CD14-positive monocyte (primary cell): ENCODE data around the gene CHST11. TPM values are rescaled to one million over a fixed set of nuclear protein-coding genes. Genes with fewer than 3 reads are reported as not detected.

Source experiments
- DNase-seq, 3 donors: peaks; one replicate each; pipeline ENCODE4 v3.0.0-alpha.2; 2011 to 2022
- H2AFZ ChIP-seq: 2 replicates; pipeline ENCODE4 v1.6.0; 2012; ENCODE audit warnings: mild to moderate bottlenecking, low read depth, low read length, inconsistent platforms; ENCODE audit not compliant: insufficient read depth, poor library complexity, severe bottlenecking
- H3K27ac ChIP-seq, 2 donors: 1 replicate in 1 of 2; 2 replicates in 1 of 2; pipeline ENCODE4 v1.5.1; 2012 to 2013; ENCODE audit warnings: low read length in 2 of 2, control low read depth in 1 of 2, inconsistent platforms in 1 of 2, low read depth in 1 of 2, mild to moderate bottlenecking in 1 of 2
- H3K27me3 ChIP-seq, 2 donors: one replicate each; pipeline versions ENCODE4 v1.6.0 to v1.6.1; 2011 to 2013; ENCODE audit warnings: low read length in 2 of 2; ENCODE audit not compliant: control insufficient read depth in 2 of 2, insufficient read depth in 2 of 2
- H3K36me3 ChIP-seq, 2 donors: replicated peaks in 1 of 2; 1 replicate in 1 of 2; 2 replicates in 1 of 2; pipeline versions ENCODE4 v1.5.1 to v1.6.1; 2012 to 2013; ENCODE audit warnings: low read length in 2 of 2, control low read depth in 1 of 2, inconsistent platforms in 1 of 2, mild to moderate bottlenecking in 1 of 2; ENCODE audit not compliant: insufficient read depth in 2 of 2, control insufficient read depth in 1 of 2
- H3K4me1 ChIP-seq, 2 donors: 1 replicate in 1 of 2; 2 replicates in 1 of 2; pipeline versions ENCODE4 v1.5.1 to v1.6.1; 2012 to 2013; ENCODE audit warnings: low read length in 2 of 2, control low read depth in 1 of 2, inconsistent platforms in 1 of 2, mild to moderate bottlenecking in 1 of 2, moderate library complexity in 1 of 2; ENCODE audit not compliant: insufficient read depth in 2 of 2, control insufficient read depth in 1 of 2
- H3K4me2 ChIP-seq: replicated peaks from 2 replicates; pipeline ENCODE3; 2012; ENCODE audit warnings: low read length, moderate library complexity, mild to moderate bottlenecking; ENCODE audit not compliant: poor library complexity, severe bottlenecking; ENCODE audit errors: extremely low read depth
- H3K4me3 ChIP-seq, 3 experiments: fragments of 200-600 bp in 1 of 3; sonication (generic) in 1 of 3; replicated peaks in 1 of 3; 1 replicate in 2 of 3; 2 replicates in 1 of 3; pipeline ENCODE4 v1.5.1; 2011 to 2013; ENCODE audit warnings: low read length in 3 of 3, mild to moderate bottlenecking in 3 of 3, control low read depth in 2 of 3, low read depth in 2 of 3, inconsistent platforms in 1 of 3, moderate library complexity in 1 of 3
- H3K79me2 ChIP-seq: 2 replicates; pipeline ENCODE4 v1.6.0; 2012; ENCODE audit warnings: mild to moderate bottlenecking, control low read depth, inconsistent platforms, low read length, moderate library complexity; ENCODE audit not compliant: insufficient read depth
- H3K9ac ChIP-seq: 2 replicates; pipeline ENCODE4 v1.6.0; 2017; ENCODE audit warnings: low read length, mild to moderate bottlenecking; ENCODE audit not compliant: insufficient read depth, poor library complexity, severe bottlenecking
- H3K9me3 ChIP-seq, 2 donors: replicated peaks in 1 of 2; 1 replicate in 1 of 2; 2 replicates in 1 of 2; pipeline versions ENCODE4 v1.5.1 to v1.6.1; 2012 to 2013; ENCODE audit warnings: low read length in 2 of 2, control low read depth in 1 of 2; ENCODE audit not compliant: control insufficient read depth in 1 of 2, insufficient read depth in 1 of 2
- H4K20me1 ChIP-seq: 2 replicates; pipeline ENCODE4 v1.6.0; 2012; ENCODE audit warnings: mild to moderate bottlenecking, low read length, control low read depth, moderate library complexity; ENCODE audit not compliant: insufficient read depth
- H3K27ac Mint-ChIP-seq, 7 donors: one replicate each; pipeline ENCODE4 v1.8.0; 2020; ENCODE audit warnings: mild to moderate bottlenecking in 7 of 7, mixed read lengths in 7 of 7, moderate library complexity in 6 of 7, inconsistent platforms in 2 of 7
- H3K27me3 Mint-ChIP-seq, 3 donors: one replicate each; pipeline ENCODE4 v1.8.0; 2021 to 2022; ENCODE audit warnings: low read depth in 3 of 3, mild to moderate bottlenecking in 3 of 3, mixed read lengths in 3 of 3, moderate library complexity in 3 of 3, inconsistent platforms in 1 of 3
- H3K36me3 Mint-ChIP-seq, 2 donors: one replicate each; pipeline ENCODE4 v1.8.0; 2020; ENCODE audit warnings: mixed read lengths in 2 of 2, inconsistent platforms in 1 of 2, mild to moderate bottlenecking in 1 of 2
- H3K4me1 Mint-ChIP-seq: one replicate; pipeline ENCODE4 v1.8.0; 2020; ENCODE audit warnings: mild to moderate bottlenecking, mixed read lengths
- H3K4me3 Mint-ChIP-seq, 2 donors: one replicate each; pipeline ENCODE4 v1.8.0; 2020; ENCODE audit warnings: mild to moderate bottlenecking in 2 of 2, mixed read lengths in 2 of 2, moderate library complexity in 1 of 2
- H3K9me3 Mint-ChIP-seq, 7 donors: one replicate each; pipeline ENCODE4 v1.8.0; 2020 to 2022; ENCODE audit warnings: mixed read lengths in 7 of 7, mild to moderate bottlenecking in 6 of 7, moderate library complexity in 6 of 7, inconsistent platforms in 2 of 7
- WGBS: methylation state at CpG from one replicate; pipeline ENCODE4 v1.1.5; 2013; ENCODE audit warnings: missing lambda C conversion rate; ENCODE audit not compliant: insufficient coverage; 5-methylcytosine and 5-hydroxymethylcytosine counted together
- intact Hi-C, 2 donors: fragments of 100-400 bp; cut with micrococcal nuclease; formaldehyde crosslinking; loops; one replicate each; pipeline versions ENCODE4 v1.15.0 to v1.15.1; 2023
- polyA plus RNA-seq, 3 donors: library from polyadenylated mRNA; depleted of rRNA in 1 of 3; unstranded in 2 of 3; stranded (reverse) in 1 of 3; fragments of 300-500 nt in 2 of 3; fragments of >200 nt in 1 of 3; fragmentation: Illumina TruSeq in 2 of 3; gene quantifications; 1 replicate in 2 of 3; 2 replicates in 1 of 3; pipeline ENCODE4 v1.2.3, GENCODE V29; 2012 to 2021
- TF ChIP-seq, protein P1 (sequence below): fragments of 200-600 bp; IDR thresholded peaks from one replicate; pipeline ENCODE4 v1.8.0; 2022; ENCODE audit warnings: antibody characterized with exemption, mild to moderate bottlenecking

The CHST11 gene
- polyA plus RNA-seq, 3 donors: 44.4 to 66.6 (median 48.4) TPM

DNA sequence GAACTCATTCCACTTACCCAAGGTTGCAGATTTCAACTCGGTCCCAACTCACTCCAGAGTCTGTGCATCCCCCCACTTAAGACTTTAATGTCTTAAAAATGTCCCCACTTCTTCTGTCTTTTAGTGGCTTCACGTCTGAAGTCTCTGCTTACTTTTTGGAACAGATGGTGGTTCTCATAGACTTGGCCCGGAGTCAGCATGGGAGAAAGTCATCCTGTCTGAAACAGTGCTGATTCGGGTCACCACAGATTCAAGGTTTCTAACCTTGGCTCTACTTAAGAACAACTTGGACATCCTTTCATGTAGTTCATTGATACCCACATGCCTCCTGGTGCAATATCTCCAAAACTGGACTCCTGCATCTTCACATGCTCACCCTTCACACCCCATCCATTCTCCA is 26.0 kb downstream of the CHST11 start:
- Mint-ChIP-seq H3K36me3 (peaks cover 45 to 60% of the 10 kb centered on the region in 2 donors), H3K4me1 (peaks cover 97% of the 10 kb centered on the region), H3K9me3 (no peaks in the 10 kb centered on the region), H3K27ac (peak overlapping the region in 3 of 7 donors; percentile 11 to 84 (median 17)), H3K4me3 (no peak overlapping the region), H3K27me3 (peaks cover 0 to 5% (median 0%) of the 10 kb centered on the region in 3 donors)
- H4K20me1 ChIP-seq: peaks cover 99% of the 10 kb centered on the region
- no peak for DNase-seq
- intact Hi-C loops: no loop called here
- WGBS: 82% methylated on average over 3 of the region's 4 CpGs
- peaks cover 2 to 26% of the 10 kb centered on the region in 2 donors for H3K36me3 ChIP-seq
- no peak overlapping the region for H3K4me2 ChIP-seq
- H3K27me3 ChIP-seq: no peaks in the 10 kb centered on the region
- no peaks in the 10 kb centered on the region for H3K9me3 ChIP-seq
- H3K4me1 ChIP-seq: peaks cover 68 to 73% of the 10 kb centered on the region in 2 donors
- no peak overlapping the region for H3K9ac ChIP-seq
- no peak overlapping the region for H3K27ac ChIP-seq
- peaks cover 100% of the 10 kb centered on the region for H3K79me2 ChIP-seq
- no peak overlapping the region for H3K4me3 ChIP-seq
- TF ChIP-seq, protein P1, sequence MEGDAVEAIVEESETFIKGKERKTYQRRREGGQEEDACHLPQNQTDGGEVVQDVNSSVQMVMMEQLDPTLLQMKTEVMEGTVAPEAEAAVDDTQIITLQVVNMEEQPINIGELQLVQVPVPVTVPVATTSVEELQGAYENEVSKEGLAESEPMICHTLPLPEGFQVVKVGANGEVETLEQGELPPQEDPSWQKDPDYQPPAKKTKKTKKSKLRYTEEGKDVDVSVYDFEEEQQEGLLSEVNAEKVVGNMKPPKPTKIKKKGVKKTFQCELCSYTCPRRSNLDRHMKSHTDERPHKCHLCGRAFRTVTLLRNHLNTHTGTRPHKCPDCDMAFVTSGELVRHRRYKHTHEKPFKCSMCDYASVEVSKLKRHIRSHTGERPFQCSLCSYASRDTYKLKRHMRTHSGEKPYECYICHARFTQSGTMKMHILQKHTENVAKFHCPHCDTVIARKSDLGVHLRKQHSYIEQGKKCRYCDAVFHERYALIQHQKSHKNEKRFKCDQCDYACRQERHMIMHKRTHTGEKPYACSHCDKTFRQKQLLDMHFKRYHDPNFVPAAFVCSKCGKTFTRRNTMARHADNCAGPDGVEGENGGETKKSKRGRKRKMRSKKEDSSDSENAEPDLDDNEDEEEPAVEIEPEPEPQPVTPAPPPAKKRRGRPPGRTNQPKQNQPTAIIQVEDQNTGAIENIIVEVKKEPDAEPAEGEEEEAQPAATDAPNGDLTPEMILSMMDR: no peak
- no peak overlapping the region for H2AFZ ChIP-seq

DNA sequence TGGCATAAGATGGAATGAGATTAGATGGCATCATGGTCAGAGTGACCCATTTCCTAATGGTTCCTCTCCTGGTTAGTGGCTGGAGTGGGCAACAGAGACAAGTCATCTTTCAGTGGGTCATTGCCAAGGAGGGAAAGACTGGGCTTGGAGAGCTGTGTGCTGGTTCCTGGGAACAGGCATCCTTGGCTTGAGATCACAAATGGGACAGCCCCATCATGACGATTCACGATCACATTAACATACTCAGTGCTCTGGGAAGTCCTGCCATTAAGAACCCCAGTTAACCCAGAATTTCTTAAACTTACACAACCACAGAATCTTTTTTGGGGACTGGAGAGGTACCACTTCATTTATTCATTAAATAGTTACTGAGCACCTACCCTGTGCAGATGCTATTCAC is 27.3 kb downstream of the CHST11 start:
- Histone ChIP-seq H4K20me1 (peaks cover 99% of the 10 kb centered on the region), H3K9me3 (no peaks in the 10 kb centered on the region), H3K4me3 (no peak overlapping the region), H3K27me3 (no peaks in the 10 kb centered on the region), H3K36me3 (peaks cover 2 to 26% of the 10 kb centered on the region in 2 donors), H2AFZ (no peak overlapping the region), H3K4me1 (peaks cover 66 to 68% of the 10 kb centered on the region in 2 donors), H3K79me2 (peaks cover 100% of the 10 kb centered on the region), H3K4me2 (no peak overlapping the region), H3K27ac (no peak overlapping the region), H3K9ac (no peak overlapping the region)
- Mint-ChIP-seq H3K9me3 (no peaks in the 10 kb centered on the region), H3K4me3 (no peak overlapping the region), H3K36me3 (peaks cover 49 to 61% of the 10 kb centered on the region in 2 donors), H3K27me3 (peaks cover 0 to 4% (median 0%) of the 10 kb centered on the region in 3 donors), H3K27ac (peak overlapping the region in 2 of 7 donors; percentile 62 to 72), H3K4me1 (peaks cover 96% of the 10 kb centered on the region)
- DNase-seq: no peak
- intact Hi-C loops: no loop called here
- TF ChIP-seq, protein P1: no peak
- 100% methylated on average over 1 of the region's 2 CpGs for WGBS
